K562 (cell line): ENCODE data around the gene OBSL1. TPM values are rescaled to one million over a fixed set of nuclear protein-coding genes. Genes with fewer than 3 reads are reported as not detected.

Experiments used
- ATAC-seq: fragments of 200-7000 bp; cut with Tn5 transposase; 3 replicates; pipeline ENCODE4 v1.9.1; 2020; ENCODE audit warnings: moderate library complexity
- BruUV-seq: library from RNA; stranded (reverse); fragments of 400-500 nt; replicated peaks from 2 replicates; lab custom pipeline; 2021; lab: Mats Ljungman, UMichigan
- CTCF ChIA-PET: fragments of 300-600 bp; formaldehyde crosslinking; extraction: SDS; loops from one replicate; lab custom pipeline; 2021; ENCODE audit warnings: low intra/inter-chr PET ratio; lab: Yijun Ruan, JAX
- POLR2A ChIA-PET: fragments of 300-600, 350-650 bp; sonication (Branson Sonifier 250); formaldehyde crosslinking; extraction: SDS; loops from one replicate; lab custom pipeline; 2021; ENCODE audit warnings: antibody characterized with exemption, inconsistent platforms; lab: Yijun Ruan, JAX
- DNase-seq, 4 experiments: peaks; one replicate each; pipeline versions ENCODE4 v3.0.0 to v3.0.0-alpha.2; 2011 to 2018; ENCODE audit warnings: low spot score in 3 of 4, mixed read lengths in 3 of 4; ENCODE audit errors: extremely low read depth in 1 of 4
- FAIRE-seq: peaks from 2 replicates; lab custom pipeline; 2011; peaks lifted over from hg19 to GRCh38; lab: Jason Lieb, UNC
- H2AFZ ChIP-seq: 2 replicates; pipeline ENCODE4 v1.6.0; 2011; ENCODE audit warnings: low read depth, low read length, control low read depth, inconsistent platforms
- H3K27ac ChIP-seq: fragments of 200-600 bp; 3 replicates; pipeline ENCODE4 v1.8.0; 2011; ENCODE audit warnings: low read depth, mild to moderate bottlenecking, control low read depth, inconsistent platforms, low read length, moderate library complexity, mixed read lengths; ENCODE audit errors: extremely low read depth
- H3K27me3 ChIP-seq, 2 experiments: fragments of 300-600 bp in 1 of 2; 2 replicates in 1 of 2; 3 replicates in 1 of 2; pipeline versions ENCODE4 v1.6.0 to v1.8.0; 2011; ENCODE audit warnings: inconsistent platforms in 2 of 2, low read length in 2 of 2, mild to moderate bottlenecking in 1 of 2, mixed read lengths in 1 of 2, moderate library complexity in 1 of 2; ENCODE audit not compliant: control insufficient read depth in 2 of 2, insufficient read depth in 2 of 2
- H3K36me3 ChIP-seq: fragments of 300-600 bp; 3 replicates; pipeline ENCODE4 v1.8.0; 2011; ENCODE audit warnings: mild to moderate bottlenecking, low read length, inconsistent platforms; ENCODE audit not compliant: control insufficient read depth, insufficient read depth
- H3K4me1 ChIP-seq, 2 experiments: fragments of 200-600 bp in 1 of 2; replicated peaks in 1 of 2; 2 replicates in 1 of 2; 3 replicates in 1 of 2; pipeline versions ENCODE4 v1.5.1 to v1.8.0; 2011; ENCODE audit warnings: inconsistent platforms in 2 of 2, low read length in 2 of 2, mild to moderate bottlenecking in 1 of 2, mixed read lengths in 1 of 2, moderate library complexity in 1 of 2; ENCODE audit not compliant: control insufficient read depth in 2 of 2, insufficient read depth in 2 of 2
- H3K4me2 ChIP-seq: 2 replicates; pipeline ENCODE4 v1.6.1; 2011; ENCODE audit warnings: low read length, control low read depth, inconsistent platforms, mixed read lengths; ENCODE audit not compliant: insufficient read depth
- H3K4me3 ChIP-seq: fragments of 200-600 bp; sonication (generic), shearing (Covaris generic); 2 replicates; pipeline ENCODE4 v1.5.1; 2016; ENCODE audit warnings: control low read depth, inconsistent platforms
- H3K79me2 ChIP-seq: fragments of 200-600 bp; 3 replicates; pipeline ENCODE4 v1.8.0; 2011; ENCODE audit warnings: low read length, inconsistent platforms; ENCODE audit not compliant: control insufficient read depth, insufficient read depth
- H3K9ac ChIP-seq, 2 experiments: 2 replicates each; pipeline versions ENCODE4 v1.6.0 to v1.6.1; 2011; ENCODE audit warnings: low read depth in 2 of 2, low read length in 2 of 2, control low read depth in 1 of 2, inconsistent platforms in 1 of 2, mild to moderate bottlenecking in 1 of 2, mixed read lengths in 1 of 2; ENCODE audit not compliant: insufficient read depth in 1 of 2
- H3K9me1 ChIP-seq: one replicate; pipeline ENCODE4 v1.6.0; 2011; ENCODE audit warnings: inconsistent platforms, mild to moderate bottlenecking, low read length, moderate library complexity; ENCODE audit not compliant: control insufficient read depth, insufficient read depth
- H3K9me3 ChIP-seq: replicated peaks from 2 replicates; pipeline ENCODE4 v1.5.1; 2011; ENCODE audit warnings: low read depth, low read length, inconsistent platforms; ENCODE audit not compliant: control insufficient read depth, insufficient read depth
- H4K20me1 ChIP-seq: replicated peaks from 2 replicates; pipeline ENCODE4 v1.6.1; 2011; ENCODE audit warnings: low read length, inconsistent platforms, mixed read lengths; ENCODE audit not compliant: control insufficient read depth, insufficient read depth
- ATF1 ChIP-seq, 2 experiments: fragments of 450-650 bp in 1 of 2; IDR thresholded peaks; 2 replicates each; pipeline ENCODE4 v1.6.1; 2016; ENCODE audit warnings: missing compliant biosample characterization in 1 of 2, missing genetic modification characterization in 1 of 2
- C11orf30 ChIP-seq: fragments of 450-650 bp; IDR thresholded peaks from 2 replicates; pipeline ENCODE4 v1.6.1; 2016; ENCODE audit warnings: low read depth, mild to moderate bottlenecking
- CREM ChIP-seq: IDR thresholded peaks from 2 replicates; pipeline ENCODE4 v1.6.1; 2014; ENCODE audit warnings: antibody characterized with exemption, low read depth
- ETS2 ChIP-seq: IDR thresholded peaks from 2 replicates; pipeline ENCODE4 v1.6.1; 2016; ENCODE audit warnings: borderline replicate concordance, missing genetic modification characterization, mild to moderate bottlenecking, moderate library complexity, missing compliant biosample characterization; ENCODE audit not compliant: poor library complexity, severe bottlenecking
- ZNF316 ChIP-seq: fragments of 450-650 bp; IDR thresholded peaks from 2 replicates; pipeline ENCODE4 v1.6.1; 2016
- WGBS: fragments of 100-300 bp; shearing (Covaris generic); methylation state at CpG from one replicate; pipeline ENCODE4 v1.1.6; 2016; ENCODE audit warnings: low coverage, mixed read lengths; ENCODE audit not compliant: insufficient coverage; ENCODE audit errors: missing lambda C conversion rate; 5-methylcytosine and 5-hydroxymethylcytosine counted together
- in situ Hi-C: fragments of 300-500 bp; cut with MboI; formaldehyde crosslinking; loops from 4 replicates; pipeline ENCODE4 v1.15.0; 2018; ENCODE audit warnings: inconsistent platforms, mixed read lengths
- intact Hi-C: fragments of 100-400 bp; cut with micrococcal nuclease; formaldehyde crosslinking; loops from 2 replicates; pipeline ENCODE4 v1.14.2; 2022
- polyA plus RNA-seq, 8 experiments: library from polyadenylated mRNA; depleted of rRNA in 4 of 8; stranded (reverse) in 5 of 8; unstranded in 3 of 8; fragments of >200 nt; fragmentation: Nextera tagmentation in 2 of 8; fragmentation: Illumina TruSeq in 1 of 8; extraction: Ambion mirVana in 2 of 8; extraction: Trizol in 1 of 8; gene quantifications; 2 replicates each; pipeline versions ENCODE4 v1.2.1 to v1.2.3, GENCODE V29; 2011 to 2014; ENCODE audit warnings: inconsistent platforms in 1 of 8, missing spikeins in 1 of 8
- total RNA-seq, 7 experiments: library from RNA; depleted of rRNA in 6 of 7; stranded (reverse); fragments of >200 nt in 6 of 7; fragmentation: Illumina TruSeq in 2 of 7; extraction: Trizol in 2 of 7; gene quantifications; 2 replicates each; pipeline versions ENCODE4 v1.2.1 to v1.2.3, GENCODE V29; 2011 to 2021; ENCODE audit warnings: low replicate concordance in 1 of 7
- TF ChIP-seq, protein P1 (sequence below): fragments of 250-450 bp; sonication (Bioruptor Pico); IDR thresholded peaks from 2 replicates; pipeline ENCODE4 v1.4.0; 2020

OBSL1 gene
- total and polyA plus RNA-seq, 9 of the 15 experiments (the other 6 are each of a cell fraction or from before 2014, with no cell fraction given) = 1.2 to 26.6 (median 8.6) TPM

DNA sequence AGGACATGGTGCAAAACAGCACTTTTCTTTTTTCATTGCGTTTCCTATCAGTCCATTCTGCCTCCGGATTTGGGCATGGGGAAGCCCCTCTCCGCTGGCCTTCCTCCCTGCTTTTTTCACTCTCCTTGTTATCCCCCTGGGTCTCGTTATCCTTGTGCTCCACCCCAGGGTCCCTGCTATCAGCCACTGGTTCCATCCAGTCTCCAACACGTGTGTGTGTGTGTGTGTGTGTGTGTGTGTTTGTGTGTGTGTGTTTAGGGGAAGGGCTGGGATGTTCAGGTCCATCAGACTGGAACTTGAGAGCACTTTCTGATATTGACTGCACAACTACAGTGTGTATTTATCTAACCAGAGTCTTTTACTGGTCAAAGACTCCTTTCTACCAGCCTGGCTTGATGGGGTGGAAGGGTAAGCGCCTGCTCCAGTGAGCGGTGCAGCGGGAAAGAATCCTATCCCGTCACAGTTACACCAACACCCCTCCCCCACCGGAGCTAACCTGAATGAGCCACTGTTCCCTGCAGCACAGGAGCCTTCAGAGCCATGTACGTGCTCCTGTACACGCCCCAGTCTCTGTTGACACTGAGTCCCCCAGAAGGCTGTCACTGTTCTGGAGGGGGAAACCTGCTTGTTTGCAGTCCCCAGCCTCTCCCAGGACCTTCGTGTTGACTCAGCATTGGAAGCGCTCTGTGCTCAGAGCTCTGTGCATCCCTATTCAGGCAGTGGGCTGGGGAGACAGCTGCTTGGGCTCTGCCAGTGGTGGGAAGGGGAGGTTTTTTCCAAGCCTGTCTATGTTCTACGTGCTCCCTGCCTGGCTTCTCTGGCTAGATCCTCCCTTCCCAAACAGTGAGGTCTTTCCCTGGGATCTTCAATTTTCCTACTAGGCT, 5.4 kb upstream of the OBSL1 start:
- H3K4me2 ChIP-seq = peak overlapping the region; percentile 63
- no peaks in the 10 kb centered on the region for H3K9me1 ChIP-seq
- TF ChIP-seq, protein P1, sequence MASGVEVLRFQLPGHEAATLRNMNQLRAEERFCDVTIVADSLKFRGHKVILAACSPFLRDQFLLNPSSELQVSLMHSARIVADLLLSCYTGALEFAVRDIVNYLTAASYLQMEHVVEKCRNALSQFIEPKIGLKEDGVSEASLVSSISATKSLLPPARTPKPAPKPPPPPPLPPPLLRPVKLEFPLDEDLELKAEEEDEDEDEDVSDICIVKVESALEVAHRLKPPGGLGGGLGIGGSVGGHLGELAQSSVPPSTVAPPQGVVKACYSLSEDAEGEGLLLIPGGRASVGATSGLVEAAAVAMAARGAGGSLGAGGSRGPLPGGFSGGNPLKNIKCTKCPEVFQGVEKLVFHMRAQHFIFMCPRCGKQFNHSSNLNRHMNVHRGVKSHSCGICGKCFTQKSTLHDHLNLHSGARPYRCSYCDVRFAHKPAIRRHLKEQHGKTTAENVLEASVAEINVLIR (CRISPR knock-in tag) = no peak
- TF ChIP-seq CREM = 0 out of 2 replicates have a peak, but pooled peaks have one; percentile 3
- peak; percentile 58 for TF ChIP-seq C11orf30
- TF ChIP-seq ETS2 (tag) = no peak
- TF ChIP-seq ZNF316 = peak; percentile 35; the same call in 1 of the 2 replicates
- no peak for TF ChIP-seq ATF1 (CRISPR knock-in tag; IDR thresholded peaks at IDR 0.05)
- TF ChIP-seq ATF1 (tag; IDR thresholded peaks at IDR 0.05) = 0 out of 2 replicates have a peak, but pooled peaks have one; percentile 8
- no peaks in the 10 kb centered on the region for H3K27me3 ChIP-seq
- H3K9ac ChIP-seq = peak overlapping the region in 1 of 2 experiments; percentile 79; a peak in 1 of 4 replicates
- CTCF ChIA-PET = no interaction called here
- H3K9me3 ChIP-seq = no peaks in the 10 kb centered on the region
- peaks cover 40% of the 10 kb centered on the region in 2 experiments; a peak in 4 of 5 replicates for H3K4me1 ChIP-seq
- 24% methylated on average over 14 of the region's 15 CpGs for WGBS
- DNase-seq (peak; percentile 25 to 45 (median 34)), FAIRE-seq (peak; percentile 40), ATAC-seq (peak; percentile 54)
- H3K4me3 ChIP-seq = no peak overlapping the region
- no peak overlapping the region for H3K27ac ChIP-seq
- no peaks in the 10 kb centered on the region for H3K36me3 ChIP-seq
- POLR2A ChIA-PET = interaction anchor here (1.0 to 1.3 kb wide), 4 partner anchors 10 to 21 kb away, joined by 3 to 8 read pairs (median 8); partner anchors contain the start of gene STK11IP
- intact Hi-C loops (no loop called here), in situ Hi-C loops (no loop called here)
- H4K20me1 ChIP-seq = no peaks in the 10 kb centered on the region
- no peaks in the 10 kb centered on the region for H3K79me2 ChIP-seq
- no TSS peak for BruUV-seq
- H2AFZ ChIP-seq = peak overlapping the region; percentile 84
